SU-DHL-6 (cell line): ENCODE results near the gene RPL3.

ENCODE experiments used
- CTCF ChIP-seq: fragments of 200-600 bp; sonication (generic); IDR thresholded peaks from one replicate; pipeline ENCODE4 v1.5.1; 2017; ENCODE audit warnings: antibody characterized with exemption, mild to moderate bottlenecking, low read length, moderate library complexity; ENCODE audit not compliant: insufficient read depth, poor library complexity, severe bottlenecking
- EZH2phosphoT487 ChIP-seq: fragments of 200-600 bp; sonication (generic), shearing (Covaris generic); conservative IDR thresholded peaks from 2 replicates; pipeline ENCODE4 v1.6.1; 2018; ENCODE audit warnings: mild to moderate bottlenecking, antibody characterized with exemption, low read length, moderate library complexity, mixed read lengths

- TF ChIP-seq CTCF: no peak
- TF ChIP-seq EZH2phosphoT487: no peak
Measured at GRCh38 chr22:39294571-39295468, 24.6 kb downstream of the RPL3 start.
